GM12892 (cell line): ENCODE measurements around the gene APBB1IP.

Source experiments
- POLR2A ChIP-seq: IDR thresholded peaks from 2 replicates; pipeline ENCODE4 v1.6.1; 2011; ENCODE audit warnings: low read depth, low read length, control low read depth
- POLR2AphosphoS5 ChIP-seq: IDR thresholded peaks from 2 replicates; pipeline ENCODE4 v1.6.1; 2011; ENCODE audit warnings: low read depth, low read length, control low read depth

DNA sequence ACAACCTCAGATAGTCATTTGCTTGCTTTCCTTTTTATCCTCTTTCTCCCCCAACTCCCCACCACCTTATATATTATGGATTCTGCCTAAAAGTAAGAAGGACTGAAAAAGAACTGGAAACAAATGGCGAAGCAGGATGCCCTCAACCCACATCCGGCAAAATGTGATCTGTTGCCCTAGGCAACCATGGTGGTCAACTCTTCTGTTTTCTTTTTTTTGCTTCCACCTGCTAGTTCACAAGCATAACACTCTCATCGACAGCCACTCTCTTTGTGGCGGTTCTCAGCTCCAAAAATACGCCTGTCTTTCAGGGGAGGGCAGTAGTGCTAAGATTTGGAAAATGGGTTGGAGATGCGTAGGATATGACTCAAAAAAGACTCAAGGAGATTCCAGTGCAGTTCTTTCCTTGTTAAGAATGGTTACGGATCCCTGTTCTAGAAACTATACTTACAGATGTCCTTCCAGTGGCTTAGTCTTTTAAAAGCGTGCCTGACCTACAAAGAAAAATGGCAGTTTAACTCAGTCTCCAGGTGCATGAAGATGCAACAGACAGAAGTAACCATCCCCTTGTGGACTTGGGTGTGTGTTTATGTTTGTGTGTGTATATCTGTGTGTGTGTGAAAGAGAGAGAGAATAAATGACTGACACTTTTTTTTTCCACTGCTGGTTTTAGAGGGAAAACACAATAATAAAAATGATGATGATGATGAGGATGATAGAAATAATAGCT is 10.7 kb downstream of the APBB1IP start:
- TF ChIP-seq POLR2AphosphoS5 (no peak), POLR2A (no peak)
